LNCaP clone FGC (cell line): ENCODE data around the gene EPHB2.

ENCODE experiments used
- DNase-seq: peaks from one replicate; pipeline ENCODE4 v3.0.0-alpha.2; 2011; ENCODE audit warnings: low read depth
- H3K4me3 ChIP-seq: 2 replicates; pipeline ENCODE4 v1.5.1; 2011; ENCODE audit warnings: mild to moderate bottlenecking, low read depth, low read length, control low read depth
- CTCF ChIP-seq: IDR thresholded peaks from 2 replicates; pipeline ENCODE4 v1.5.1; 2012; ENCODE audit warnings: mild to moderate bottlenecking; ENCODE audit not compliant: control insufficient read depth, insufficient read depth; ENCODE audit errors: extremely low read depth

Gene EPHB2

GRCh38 chr1:22887491-22887890 is 176.9 kb downstream of the EPHB2 start:
- no peak overlapping the region for H3K4me3 ChIP-seq
- no peak for DNase-seq
- TF ChIP-seq CTCF = no peak

GRCh38 chr1:22888320-22889075 is 177.9 kb downstream of the EPHB2 start:
- no peak overlapping the region for H3K4me3 ChIP-seq
- no peak for TF ChIP-seq CTCF
- no peak for DNase-seq

- peak; percentile 73 for TF ChIP-seq CTCF
- H3K4me3 ChIP-seq = no peak overlapping the region
- peak; percentile 10 for DNase-seq
Observed at GRCh38 chr1:22889213-22889827, 178.7 kb downstream of the EPHB2 start.

- TF ChIP-seq CTCF = no peak
- H3K4me3 ChIP-seq = no peak overlapping the region
Observed at GRCh38 chr1:22892789-22893188, 182.2 kb downstream of the EPHB2 start.

GRCh38 chr1:22893292-22893691 is 182.7 kb downstream of the EPHB2 start:
- no peak for DNase-seq
- no peak for TF ChIP-seq CTCF
- no peak overlapping the region for H3K4me3 ChIP-seq

More at GRCh38 chr1:22892789-22893188, 182.2 kb downstream of the EPHB2 start:
- DNase-seq = no peak

GRCh38 chr1:22895357-22895756 is 184.7 kb downstream of the EPHB2 start:
- H3K4me3 ChIP-seq = no peak overlapping the region
- DNase-seq = no peak
- TF ChIP-seq CTCF = no peak
